Measurements from ENCODE around the gene IER5.
"Not testable (repeated sequence)": the region's sequence is repeated elsewhere in the genome, so short reads cannot be mapped to it uniquely, and the experiment has no call there.

IER5 gene

DNA sequence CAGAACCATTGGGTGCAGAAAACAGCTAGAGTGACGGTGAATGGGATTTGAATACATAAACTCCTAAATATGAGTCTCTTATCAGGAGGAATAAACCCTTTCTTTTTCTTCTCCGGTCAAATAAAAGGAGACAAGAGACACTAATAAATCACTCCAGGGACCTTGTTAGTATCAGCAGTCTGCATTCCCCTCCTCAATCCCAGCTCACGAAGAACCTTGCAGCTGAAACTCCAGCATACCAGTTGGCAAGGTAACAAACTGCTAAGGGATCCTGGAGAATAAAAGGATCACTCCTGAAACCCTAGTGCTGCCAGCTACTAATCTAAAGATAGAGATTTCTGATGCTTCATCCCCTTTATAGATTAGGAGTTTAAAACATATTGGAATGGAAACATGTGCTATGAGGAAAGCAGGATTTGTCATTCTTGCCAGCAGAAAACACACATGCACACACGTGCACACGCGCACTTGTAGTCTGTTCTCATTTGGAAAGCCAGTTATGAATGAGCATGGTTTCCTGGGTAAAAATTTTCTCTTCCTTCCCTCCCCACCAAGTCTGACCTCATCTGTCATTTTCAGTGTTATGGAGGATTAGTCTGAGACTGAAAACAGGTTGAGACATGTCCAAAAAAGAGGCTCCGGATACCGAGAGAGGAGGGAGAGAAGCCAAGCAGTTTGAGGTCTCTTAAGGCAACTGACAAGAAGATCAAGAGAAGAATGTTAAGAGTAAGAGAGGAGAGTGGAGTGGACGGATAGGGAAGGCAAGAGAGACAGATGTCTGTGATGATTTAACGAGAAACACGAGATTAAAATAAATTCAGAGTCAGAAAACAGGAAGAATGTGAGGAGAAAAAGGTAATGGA lies 10.9 kb downstream of the IER5 start:
- no peak for DNase-seq

DNA sequence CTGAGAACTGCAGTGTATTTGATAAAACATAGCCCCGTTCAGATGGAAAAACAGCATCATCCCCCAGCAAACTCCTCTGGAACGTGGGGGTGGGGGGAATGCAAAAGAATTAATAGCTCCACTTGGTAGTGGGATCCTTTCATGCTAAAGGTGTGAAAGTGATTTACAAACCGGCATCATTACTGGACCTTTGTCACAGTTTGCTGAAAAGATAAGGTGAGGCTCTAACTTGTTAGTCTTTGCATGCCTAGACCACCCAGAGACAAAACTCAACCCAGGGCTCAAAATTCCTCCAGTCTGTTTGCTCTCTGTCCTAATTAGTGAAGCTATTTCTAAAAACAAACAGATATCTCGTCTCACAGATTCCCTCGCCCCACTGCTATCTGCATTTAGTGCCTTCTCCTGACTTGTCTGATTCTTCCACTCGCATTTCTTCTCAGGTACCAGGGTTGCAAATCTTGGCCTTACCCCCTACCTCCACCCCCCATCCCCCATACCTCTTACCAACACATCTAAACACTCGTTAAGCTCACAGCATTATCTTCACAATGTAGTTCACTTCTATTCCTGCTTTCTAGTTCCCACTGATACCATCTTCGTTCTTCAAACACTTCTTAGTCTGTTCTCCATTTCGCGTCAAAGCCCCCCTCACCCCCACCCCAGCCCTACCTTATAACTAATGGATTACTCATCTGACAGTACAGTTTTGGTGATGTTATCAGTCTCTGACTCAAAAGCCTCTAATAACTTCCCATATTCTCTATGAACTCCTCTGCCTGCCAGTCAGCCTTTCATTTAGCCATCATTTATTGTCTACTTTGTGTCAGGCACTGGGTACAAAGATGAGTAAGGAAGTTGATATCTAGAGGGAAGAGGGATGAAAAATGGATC lies 11.8 kb downstream of the IER5 start:
- DNase-seq: no peak

DNA sequence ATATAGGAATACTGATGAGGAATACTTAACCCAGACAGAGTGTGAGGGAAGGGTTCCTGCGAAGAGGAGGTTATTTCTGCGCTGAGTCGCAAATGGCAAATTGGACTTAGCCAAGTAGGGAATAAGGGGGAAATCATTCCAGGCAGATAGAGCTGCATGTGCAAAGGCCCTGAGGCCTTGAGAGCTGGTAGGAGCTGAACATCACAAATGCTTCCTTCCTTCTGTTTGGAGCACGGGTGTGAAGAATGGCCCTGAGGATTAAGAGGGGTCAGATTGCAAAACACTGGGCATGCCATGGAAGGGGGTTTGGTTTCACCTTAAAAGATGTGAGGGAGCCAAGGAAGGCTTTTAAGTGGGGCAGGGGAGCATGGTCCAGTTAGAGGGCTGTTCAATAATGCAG lies 12.4 kb downstream of the IER5 start:
- DNase-seq: no peak

DNA sequence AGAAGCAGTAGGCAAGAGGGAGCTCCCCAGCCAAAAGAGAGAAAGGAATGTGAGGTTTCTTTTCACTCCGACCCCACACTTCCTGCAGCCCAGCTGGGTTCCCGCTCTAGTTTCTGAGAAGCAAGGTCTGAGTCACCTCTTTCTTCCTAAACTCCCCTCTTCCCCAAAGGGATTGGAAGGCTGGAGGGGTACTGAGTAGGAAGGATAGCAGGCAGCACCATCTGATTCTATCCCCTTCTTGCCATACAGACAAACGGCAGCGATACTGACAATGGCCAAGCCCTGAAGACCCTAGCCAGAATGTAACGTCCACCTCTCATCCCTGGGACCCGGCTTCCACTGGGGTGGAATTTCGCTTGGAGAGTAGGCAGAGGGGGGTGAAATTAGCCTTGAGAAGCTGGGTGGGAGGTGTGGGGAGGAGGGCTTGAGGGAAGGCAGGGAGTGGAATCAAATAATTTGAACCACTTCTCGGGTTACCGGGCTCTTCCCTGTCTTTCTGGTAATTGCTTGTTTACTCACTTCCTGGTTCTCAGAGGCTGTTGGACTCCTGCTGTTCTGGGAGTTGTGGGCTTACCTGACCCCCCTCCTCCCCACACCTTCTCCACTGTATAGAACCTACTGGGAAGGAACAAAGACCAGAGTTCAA lies 13.2 kb downstream of the IER5 start:
- DNase-seq: no peak

DNA sequence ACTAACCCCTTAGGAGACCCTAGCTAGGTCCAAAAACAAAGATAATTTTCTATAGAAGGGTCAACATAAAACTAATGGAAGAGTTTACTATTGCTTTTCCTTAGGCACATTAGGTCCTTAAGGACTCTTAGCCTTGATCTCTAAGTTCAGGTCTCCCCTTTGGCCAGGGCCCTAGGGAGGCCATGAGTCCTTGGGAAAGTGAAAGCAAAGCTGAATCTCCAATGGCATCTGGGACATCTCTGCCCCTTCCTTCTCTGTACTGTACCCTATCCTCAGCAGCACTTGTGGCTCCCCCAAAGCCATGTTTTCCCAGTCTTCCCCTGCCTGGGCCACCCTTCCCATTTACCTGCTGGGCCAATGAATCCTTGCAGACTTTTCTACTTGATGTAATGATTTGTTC lies 14.3 kb downstream of the IER5 start:
- DNase-seq: no peak

DNA sequence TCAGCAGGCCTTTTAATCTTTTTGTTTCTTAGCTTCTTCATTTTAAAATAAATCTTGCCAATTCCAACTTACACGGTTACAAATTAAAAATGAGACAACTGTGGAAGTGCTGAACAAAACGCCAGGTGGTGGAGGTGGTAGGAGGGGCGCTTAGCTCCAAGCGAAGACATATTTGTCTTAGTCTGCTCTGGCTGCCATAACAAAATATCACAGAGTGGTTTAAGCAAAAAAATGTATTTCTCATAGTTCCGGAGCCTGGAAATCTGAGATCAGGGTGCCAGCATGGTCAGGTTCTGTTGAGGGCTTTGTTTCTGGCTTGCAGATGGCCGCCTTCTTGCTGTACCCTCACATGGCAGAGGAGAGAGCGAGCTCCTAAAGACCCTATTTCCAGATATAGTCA lies 14.9 kb downstream of the IER5 start:
- no peak for DNase-seq

DNA sequence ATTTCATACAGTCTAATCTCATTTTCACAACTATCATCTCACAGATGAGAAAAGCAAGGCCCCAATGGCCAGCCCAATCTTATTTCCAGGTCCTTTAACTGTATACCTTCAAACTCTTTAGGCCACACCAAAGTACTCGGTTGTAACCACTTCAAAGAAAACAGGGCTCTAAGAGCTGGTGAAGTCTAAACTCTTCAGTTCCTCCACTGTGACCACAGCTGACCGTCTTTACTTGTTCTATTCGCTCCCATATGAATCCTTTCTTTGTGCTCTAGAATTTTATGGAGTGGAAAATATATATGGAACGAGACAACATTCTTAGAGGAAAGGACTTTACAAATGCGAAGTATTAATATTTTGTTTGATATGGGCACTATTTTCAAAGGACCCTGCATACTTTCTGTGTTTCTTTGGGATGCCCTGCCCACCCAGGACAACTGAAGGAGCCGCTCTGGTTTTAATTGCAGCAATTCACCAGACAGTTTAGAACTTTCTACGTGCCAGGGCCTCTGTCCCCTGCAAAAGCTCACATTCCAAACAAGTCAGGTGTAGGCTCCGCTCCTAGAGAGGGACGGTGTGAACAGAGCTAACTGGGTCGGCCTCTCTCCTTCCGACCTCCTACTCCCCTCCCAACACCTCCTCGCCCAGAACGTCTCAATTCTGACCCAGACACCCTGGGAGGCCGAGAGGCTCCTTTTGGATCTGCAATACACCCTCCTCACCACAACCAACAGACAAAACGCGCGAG lies 15.7 kb downstream of the IER5 start:
- no peak for DNase-seq

DNA sequence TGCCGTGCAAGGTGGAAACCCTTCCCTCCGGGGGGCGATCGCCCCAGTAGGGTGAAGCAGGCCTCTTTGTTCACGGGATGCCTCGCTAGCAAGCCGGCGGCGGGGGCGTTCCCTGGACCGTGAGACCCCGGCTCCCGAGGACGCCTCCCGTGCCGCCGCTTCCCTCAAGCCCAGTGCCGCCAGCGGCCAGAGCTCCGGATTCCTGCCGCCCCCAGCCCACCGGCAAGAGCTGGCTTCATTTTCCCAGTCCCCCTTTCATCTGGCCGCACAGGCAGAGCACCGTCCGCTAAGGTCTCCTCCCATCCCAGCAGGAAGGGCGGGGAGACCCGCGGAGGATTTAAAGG lies 16.3 kb downstream of the IER5 start:
- peak; percentile 39 for DNase-seq

DNA sequence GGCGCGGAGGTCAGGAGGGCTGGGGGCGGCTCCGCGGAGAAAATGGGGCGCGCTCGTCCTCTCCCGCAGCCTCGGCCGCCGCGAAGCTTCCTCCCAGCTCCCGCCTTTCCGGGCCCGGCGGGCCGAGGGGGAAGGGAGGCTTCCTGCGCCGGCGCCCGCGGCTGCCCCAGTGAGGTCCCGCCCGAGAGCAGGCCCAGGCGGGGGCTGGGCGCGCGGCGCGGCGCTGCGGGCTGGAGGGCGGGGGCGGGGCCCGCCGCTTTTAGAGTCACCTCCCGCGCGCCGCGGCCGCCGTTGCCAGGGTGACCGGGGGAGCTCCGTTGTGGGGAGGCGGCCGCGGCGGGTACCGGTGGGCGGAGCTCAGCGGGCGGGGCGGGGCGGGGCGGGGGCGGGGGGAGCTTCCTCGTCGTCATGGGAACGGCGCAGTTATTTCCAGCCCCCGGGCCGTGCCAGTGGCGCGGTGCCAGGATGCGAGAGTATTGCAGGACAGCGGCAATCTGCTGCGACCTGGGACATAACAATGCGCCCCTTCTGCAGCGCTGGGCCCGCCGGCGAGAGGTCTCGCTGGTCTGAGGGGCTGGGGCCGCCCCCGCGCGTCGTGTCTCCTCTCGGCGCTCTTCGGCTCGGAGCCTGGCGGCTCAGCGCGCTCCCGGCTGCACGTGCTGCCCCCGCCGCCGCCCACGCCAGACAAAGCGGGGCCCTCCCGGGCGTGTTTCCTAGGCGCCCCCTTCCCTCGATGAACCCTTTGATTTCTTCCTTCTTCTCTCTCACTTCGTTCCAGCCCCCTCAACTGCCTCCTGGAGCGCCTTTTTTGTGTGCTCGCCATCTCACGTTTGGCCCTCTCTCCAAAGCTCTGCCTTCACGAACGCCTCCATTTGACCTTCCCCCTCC lies 16.9 kb downstream of the IER5 start:
- DNase-seq: peak; percentile 87

DNA sequence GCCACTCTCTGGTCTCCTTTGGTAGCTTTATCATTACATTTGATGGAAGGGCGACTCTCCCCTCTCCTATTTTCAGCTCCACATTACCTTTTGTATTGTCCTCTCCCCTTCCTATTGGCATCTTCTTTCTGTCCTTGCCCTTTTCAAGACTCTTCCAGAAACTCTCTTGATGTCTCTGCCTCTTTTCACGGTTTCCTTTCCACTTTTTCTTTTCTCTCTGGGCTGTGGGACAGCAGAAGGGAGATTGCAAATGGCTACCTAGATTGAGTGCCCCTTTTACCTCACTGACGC lies 17.5 kb downstream of the IER5 start:
- no peak for DNase-seq

DNA sequence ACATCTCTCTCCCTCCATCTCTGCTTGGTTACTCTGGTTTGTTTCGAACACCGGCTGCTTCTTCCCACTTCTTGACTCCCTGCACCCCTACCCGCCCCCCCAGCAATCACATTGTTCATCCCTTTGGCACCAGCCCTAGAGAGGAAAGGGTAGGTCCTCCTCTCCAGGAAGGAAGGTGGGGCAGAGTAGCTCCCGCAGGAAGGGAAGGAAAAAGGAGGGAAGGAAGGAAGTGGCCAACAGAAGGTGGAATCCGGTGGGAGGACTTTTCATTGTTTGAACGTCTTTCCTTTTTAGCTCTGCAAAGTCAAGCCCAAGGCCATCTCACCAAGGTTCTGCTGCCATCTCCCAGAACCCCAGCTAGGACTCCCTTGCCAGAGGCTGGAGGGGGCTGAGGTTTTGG lies 18.0 kb downstream of the IER5 start:
- no peak for DNase-seq

DNA sequence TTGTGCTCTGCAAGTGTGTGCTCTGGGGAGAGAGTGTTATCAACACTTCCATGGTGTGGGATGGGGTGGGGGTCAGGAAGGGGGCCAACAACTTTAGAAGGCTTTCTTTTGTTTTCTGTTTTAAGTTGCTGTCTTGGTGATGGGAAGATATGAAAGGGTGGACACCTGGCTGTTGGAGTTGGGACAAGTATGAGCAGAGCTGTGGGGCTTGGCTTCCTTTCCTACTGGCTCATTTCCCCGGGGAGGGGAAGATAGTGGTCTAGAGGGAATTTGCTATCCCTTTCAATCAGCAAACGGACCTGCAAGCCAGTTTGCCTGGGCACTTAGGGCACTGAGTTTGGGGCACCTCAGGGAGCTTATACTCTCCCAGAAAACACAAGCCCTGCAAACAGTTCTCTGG lies 19.2 kb downstream of the IER5 start:
- no peak for DNase-seq

DNA sequence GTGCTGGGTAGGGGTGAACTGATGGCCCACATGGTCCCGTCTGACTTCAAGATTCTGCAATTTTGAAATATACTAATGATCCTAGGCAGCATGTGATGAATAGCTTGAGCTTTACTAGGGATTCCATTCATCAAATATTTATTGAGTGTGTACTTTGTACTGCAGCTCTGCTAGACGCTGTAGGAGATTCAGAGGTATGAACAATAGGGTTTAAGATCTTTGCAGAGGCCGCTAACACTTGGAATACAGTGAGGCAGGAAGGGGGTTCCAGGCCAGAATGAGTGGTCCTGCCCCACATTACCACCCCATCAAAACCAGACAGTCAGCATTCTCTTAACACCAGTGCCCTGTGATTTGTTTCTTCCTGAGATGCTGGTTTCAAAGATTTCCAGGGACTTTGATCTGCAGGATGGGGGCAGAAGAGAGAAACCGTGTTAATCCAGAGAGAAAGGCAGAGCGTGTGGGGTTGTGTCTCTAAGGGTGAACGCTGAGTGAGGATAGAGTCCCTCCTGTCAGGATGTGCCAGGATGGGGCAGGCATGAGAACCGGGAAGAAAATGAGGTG lies 19.9 kb downstream of the IER5 start:
- DNase-seq: no peak

DNA sequence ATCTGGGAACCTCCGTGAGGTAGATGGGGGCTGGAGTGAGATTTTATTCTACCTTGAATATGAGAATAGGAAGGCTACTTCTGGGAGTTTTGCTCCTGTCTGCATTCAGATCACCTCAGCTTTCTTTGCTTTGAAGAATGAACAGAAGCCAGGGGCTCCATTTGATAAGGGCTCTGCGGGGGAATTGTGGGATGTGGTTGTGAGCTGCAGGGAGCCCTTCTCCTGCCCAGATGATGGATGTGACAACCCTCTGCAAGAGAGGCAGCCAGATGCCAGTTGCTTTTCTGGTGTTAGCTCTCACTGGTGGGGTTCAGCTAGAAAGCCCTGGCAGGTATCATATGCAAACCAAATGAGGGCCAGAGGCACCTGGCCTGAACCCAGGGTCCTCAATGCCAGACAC lies 21.5 kb downstream of the IER5 start:
- no peak for DNase-seq

DNA sequence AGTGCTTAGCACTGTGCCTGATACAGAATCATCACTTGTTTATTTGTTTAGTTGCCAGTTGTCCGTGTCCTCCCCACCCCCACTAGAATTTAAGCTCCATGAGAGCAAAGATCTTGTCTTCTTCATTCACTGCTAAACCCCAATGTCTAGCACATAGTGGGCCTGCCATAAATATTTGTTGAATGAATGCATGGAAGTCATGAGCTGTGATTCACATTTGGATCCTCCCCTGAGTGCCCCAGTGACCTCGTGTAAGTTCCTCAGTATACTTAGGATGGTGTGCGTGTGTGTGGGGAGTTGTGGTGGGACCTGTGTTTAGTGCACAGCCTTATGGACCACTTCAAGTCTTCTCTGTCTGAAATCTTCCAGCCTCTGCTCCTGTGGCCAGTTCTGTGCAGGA lies 23.1 kb downstream of the IER5 start:
- no peak for DNase-seq

DNA sequence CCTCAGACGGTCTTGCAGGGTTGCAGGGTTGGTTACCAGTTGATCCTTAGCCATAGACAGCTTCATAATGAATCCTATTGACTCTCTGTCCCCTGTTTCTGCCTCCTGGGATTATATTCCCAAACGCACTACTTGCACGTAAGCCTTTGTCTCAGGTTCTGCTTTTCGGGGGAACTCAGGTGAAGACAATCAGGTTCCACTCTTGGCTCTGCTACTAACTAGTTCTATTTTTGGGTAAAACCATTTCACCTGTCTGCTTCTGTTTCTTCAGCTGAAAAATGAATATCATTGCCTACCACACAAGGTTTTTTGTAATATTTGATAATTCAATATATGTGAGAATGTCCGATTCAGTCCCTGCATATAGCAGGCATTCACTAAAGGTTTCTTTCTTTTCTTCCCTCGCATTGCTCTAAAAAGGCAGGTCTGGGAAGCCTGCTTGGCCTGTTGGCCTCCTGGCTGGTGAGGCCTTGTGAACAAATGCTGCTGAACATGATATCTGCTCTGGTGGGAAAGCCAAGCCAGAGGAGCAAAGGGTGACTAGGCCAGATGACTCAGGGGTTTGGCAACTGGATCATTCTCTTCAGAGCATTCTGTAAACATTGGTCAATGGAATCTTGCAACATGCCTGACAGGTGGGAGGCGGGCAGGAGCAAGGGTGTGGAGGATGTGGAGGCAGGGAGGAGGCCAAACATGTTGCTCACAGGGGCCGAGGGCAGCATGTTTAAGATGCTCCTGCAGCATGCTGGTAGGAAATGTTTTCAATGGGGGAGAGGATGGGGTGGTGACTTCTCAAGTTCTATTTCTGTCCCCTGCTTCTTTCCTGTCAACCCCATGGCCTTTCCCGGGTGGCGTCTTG lies 23.8 kb downstream of the IER5 start:
- no peak for DNase-seq

DNA sequence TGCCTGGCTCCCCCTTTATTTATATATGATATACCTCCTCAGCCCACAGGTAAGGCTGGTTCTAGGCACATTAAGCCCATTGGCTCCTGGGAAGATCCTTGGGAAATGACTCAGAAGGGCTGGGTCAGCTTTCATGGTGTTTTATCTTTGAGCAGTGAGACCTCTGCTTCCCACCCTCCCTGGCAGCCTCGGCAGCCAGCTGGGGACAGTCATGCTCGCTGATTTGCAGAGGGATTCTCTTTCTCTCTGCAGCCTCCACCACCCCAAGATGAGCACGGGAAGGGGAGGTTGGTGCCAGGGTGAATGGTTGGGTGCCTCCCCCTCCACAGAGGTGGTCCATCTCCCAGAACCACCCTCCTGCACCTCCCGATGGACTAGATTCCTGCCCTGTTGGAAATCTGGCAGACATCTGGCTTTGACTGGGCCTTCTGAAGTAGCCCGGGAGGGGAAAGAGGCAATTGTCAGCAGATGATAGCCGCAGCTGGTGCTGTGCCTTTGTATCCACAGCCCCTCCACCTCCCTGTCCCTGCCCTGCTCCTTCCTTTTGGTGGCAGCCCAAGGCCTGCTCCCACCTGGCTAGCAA lies 24.6 kb downstream of the IER5 start:
- no peak for DNase-seq

DNA sequence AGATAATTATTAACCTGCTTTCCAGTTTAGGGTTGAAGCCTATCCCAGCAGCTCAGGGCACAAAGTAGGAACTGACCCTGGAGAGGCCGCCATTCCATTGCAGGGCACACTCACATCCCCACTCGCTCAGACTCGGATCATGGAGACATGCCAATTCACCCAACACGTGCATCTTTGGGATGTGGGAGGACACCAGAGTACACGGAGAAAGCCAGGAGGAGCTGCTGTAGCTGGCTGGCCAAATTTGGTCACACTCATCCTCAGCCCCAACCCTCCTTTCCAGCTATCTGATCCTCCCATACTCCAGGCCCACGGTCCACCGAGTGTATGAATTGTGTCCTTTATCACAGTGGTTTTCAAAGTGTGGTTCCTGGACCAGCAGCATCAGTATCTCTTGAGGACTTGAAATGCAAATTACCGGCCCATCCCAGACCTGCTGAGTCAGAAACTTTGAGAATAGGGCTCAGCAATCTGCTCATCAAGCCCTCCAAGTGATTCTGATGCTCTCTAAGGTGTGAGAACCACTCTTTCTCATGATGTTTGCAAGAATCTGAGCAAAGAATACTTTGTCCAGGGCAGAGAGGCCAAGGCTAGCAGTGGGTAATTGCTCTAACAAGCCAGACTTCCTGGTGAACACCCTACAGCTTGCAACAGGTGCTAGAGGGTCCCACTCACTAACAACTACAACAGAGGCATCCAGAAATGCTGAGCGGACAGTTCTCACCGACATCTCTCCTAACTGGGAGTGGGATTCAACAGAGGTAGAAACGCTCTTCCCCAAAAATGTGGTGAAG lies 26.3 kb downstream of the IER5 start:
- DNase-seq: no peak

DNA sequence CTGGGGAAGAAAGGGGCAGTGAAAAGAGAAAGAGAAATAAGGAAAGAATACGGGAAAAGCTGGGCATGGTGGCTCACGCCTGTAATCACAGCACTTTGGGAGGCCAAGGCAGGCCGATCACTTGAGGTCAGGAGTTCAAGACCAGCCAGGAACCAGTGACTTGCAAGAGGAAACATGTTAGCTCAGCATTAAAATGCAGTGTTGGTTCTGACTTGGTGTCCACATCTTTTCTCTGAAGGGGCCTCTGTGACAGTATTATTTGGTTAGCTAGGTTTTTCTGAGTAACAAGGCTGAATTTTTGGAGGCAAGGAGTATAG lies 26.8 kb downstream of the IER5 start:
- no peak for DNase-seq

DNA sequence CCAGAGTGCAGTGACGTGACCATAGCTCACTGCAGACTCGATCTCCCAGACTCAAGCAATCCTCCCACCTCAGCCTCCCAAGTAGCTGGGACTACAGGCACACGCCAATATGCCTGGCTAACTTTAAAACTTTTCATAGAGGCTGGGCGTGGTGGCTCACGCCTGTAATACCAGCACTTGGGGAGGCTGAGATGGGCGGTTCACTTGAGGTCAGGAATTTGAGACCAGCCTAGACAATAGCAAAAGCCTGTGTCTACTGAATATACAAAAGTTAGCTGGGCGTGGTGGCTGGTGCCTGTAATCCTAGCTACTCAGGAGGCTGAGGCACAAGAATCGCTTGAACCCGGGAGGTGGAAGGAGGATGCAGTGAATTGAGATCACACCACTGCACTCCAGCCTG lies 27.5 kb downstream of the IER5 start:
- DNase-seq: not testable (repeated sequence)
